T-helper 1 cell treated with Interleukin-12 subunit alpha and Interleukin-12 subunit beta and Interleukin-4 antibody, amounts not matched to agents 30 ng/mL and 1 ng/mL, for 36 hours (primary cell): ENCODE results near the gene TREX2. TPM values are rescaled to one million over a fixed set of nuclear protein-coding genes. Genes with fewer than 3 reads are reported as not detected.

Source experiments
- total RNA-seq: library from RNA; stranded (reverse); gene quantifications from 2 replicates; pipeline ENCODE4 v1.2.3, GENCODE V29; 2022

The TREX2 gene
- total RNA-seq, 1 donor from 2014 or later, result 2.4 TPM

Other genes starting within 250 kb of the TREX2 start
- not detected in 2 replicates for gene PNMA6F, start 124.3 kb downstream of the TREX2 start, total RNA-seq
- gene ZNF275, start 111.9 kb downstream of the TREX2 start, total RNA-seq, result 23.5 and 24.3 TPM in 2 replicates
- not detected in 2 replicates for gene PNMA6E, start 44.7 kb downstream of the TREX2 start, total RNA-seq
- gene ZFP92, start 34.6 kb downstream of the TREX2 start, total RNA-seq, result 2.5 TPM in 2 replicates
- 41.9 and 42.1 TPM in 2 replicates for gene HAUS7, start 24.5 kb upstream of the TREX2 start, total RNA-seq
- not detected in 2 replicates for gene BGN, start 48.9 kb upstream of the TREX2 start, total RNA-seq
- gene ATP2B3, start 71.6 kb upstream of the TREX2 start, total RNA-seq, result 0.07 and 0.12 TPM in 2 replicates
- 22.7 and 23.3 TPM in 2 replicates for gene CCNQ, start 153.1 kb upstream of the TREX2 start, total RNA-seq
- not detected in 2 replicates for gene DUSP9, start 201.1 kb upstream of the TREX2 start, total RNA-seq
- gene PNCK, start 227.8 kb upstream of the TREX2 start, total RNA-seq, result not detected in 2 replicates
- 2.3 and 3.1 TPM in 2 replicates for gene SLC6A8, start 241.9 kb upstream of the TREX2 start, total RNA-seq